WI38 (cell line): ENCODE measurements around the gene KRTAP4-5.
"Not testable (repeated sequence)": the region's sequence is repeated elsewhere in the genome, so short reads cannot be mapped to it uniquely, and the experiment has no call there.

ENCODE experiments used
- H3K4me3 ChIP-seq: 2 replicates; pipeline ENCODE4 v1.5.1; 2011; ENCODE audit warnings: low read depth, mild to moderate bottlenecking, control low read depth, low read length
- TF ChIP-seq, protein P1 (sequence below): IDR thresholded peaks from 2 replicates; pipeline ENCODE4 v1.5.1; 2012; ENCODE audit warnings: low read depth, mild to moderate bottlenecking, control low read depth, low read length

Gene KRTAP4-5

DNA sequence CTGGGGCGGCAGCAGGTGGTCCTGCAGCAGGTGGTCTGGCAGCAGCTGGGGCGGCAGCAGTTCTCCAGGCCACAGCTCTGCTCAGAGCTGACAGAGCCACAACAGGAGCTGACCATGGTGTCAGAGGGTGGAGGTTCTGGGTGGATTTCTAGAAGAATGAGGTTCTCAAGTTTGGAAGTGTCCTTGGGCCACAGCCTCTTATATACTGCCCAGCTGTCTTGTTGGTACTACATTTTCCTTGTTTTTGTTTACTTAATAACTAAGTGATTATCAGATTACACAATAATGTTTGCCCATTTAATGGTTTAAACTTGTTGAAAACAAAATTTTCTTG is at the start of gene KRTAP4-5:
TSS of gene KRTAP4-5 (minus strand) at position 174 of the 334 bp plus-strand sequence. CDS start at position 116, 58 bp downstream.
- TF ChIP-seq, protein P1, sequence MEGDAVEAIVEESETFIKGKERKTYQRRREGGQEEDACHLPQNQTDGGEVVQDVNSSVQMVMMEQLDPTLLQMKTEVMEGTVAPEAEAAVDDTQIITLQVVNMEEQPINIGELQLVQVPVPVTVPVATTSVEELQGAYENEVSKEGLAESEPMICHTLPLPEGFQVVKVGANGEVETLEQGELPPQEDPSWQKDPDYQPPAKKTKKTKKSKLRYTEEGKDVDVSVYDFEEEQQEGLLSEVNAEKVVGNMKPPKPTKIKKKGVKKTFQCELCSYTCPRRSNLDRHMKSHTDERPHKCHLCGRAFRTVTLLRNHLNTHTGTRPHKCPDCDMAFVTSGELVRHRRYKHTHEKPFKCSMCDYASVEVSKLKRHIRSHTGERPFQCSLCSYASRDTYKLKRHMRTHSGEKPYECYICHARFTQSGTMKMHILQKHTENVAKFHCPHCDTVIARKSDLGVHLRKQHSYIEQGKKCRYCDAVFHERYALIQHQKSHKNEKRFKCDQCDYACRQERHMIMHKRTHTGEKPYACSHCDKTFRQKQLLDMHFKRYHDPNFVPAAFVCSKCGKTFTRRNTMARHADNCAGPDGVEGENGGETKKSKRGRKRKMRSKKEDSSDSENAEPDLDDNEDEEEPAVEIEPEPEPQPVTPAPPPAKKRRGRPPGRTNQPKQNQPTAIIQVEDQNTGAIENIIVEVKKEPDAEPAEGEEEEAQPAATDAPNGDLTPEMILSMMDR, result no peak
- H3K4me3 ChIP-seq, result no peak within 1 kb of the TSS

DNA sequence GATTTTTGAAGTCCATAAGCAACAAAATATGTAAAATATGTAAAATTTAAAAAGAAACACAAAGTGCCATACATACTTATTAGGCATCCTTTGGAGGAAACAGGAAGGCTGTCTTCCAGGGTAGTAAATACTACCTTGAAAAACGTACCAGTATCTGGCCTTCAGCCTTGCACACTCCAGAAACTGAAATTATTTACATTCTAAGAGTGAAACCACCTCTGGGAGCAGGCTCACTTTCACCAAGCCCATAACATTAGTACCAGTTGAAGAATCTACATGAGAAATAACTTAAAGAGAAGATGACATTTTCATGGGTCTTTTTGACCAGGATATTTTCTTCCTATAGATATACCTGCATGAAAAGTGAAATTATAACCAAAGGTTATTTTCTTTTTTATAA is 46.4 kb upstream of the KRTAP4-5 start:
- H3K4me3 ChIP-seq, result no peak overlapping the region
- TF ChIP-seq, protein P1, result no peak

DNA sequence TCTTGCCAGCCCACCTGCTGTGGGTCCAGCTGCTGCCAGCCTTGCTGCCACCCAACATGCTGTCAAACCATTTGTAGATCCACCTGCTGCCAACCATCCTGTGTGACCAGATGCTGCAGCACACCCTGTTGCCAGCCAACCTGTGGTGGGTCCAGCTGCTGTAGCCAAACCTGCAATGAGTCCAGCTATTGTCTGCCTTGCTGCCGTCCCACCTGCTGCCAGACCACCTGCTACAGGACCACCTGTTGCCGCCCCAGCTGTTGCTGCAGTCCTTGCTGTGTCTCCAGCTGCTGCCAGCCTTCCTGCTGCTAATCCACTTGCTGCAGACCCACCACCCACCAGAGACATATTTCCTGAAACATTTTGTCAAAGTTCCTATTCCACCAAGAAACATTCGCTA is 40.7 kb upstream of the KRTAP4-5 start:
- H3K4me3 ChIP-seq, result no peak overlapping the region
- TF ChIP-seq, protein P1, result no peak

DNA sequence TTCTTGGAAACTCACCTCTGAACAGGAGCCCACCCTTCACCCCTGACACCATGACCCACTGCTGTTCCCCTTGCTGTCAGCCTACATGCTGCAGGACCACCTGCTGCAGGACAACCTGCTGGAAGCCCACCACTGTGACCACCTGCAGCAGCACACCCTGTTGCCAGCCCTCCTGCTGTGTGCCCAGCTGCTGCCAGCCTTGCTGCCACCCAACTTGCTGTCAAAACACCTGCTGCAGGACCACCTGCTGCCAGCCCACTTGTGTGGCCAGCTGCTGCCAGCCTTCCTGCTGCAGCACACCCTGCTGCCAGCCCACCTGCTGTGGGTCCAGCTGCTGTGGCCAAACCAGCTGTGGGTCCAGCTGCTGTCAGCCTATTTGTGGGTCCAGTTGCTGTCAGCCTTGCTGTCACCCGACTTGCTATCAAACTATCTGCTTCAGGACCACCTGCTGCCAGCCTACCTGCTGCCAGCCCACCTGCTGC is 40.3 kb upstream of the KRTAP4-5 start, which contains the start of gene KRTAP9-1:
TSS of gene KRTAP9-1 (plus strand) at position 51 of the 482 bp plus-strand sequence. CDS start at position 51, 0 bp downstream.
- not testable (repeated sequence) for H3K4me3 ChIP-seq

DNA sequence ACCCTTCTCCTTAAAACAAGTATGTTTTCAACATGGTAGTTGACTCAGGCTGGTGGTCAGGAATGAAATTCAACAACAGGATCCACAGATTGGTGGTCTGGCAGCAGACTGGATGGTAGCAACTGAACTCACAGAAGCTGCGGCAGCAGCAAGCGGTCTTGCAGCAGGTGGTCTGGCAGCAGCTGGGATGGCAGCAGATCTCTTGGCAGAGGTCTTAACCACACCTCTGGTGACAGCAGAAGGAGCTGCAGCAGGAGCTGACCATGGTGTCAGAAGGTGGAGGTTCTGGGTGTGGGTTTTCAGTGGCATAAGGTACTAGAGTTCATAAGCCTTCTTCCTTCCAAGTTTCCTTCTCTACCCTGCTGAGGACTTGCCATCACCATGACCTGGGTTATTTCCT is 37.2 kb upstream of the KRTAP4-5 start:
- no peak overlapping the region for H3K4me3 ChIP-seq
- TF ChIP-seq, protein P1, result no peak

DNA sequence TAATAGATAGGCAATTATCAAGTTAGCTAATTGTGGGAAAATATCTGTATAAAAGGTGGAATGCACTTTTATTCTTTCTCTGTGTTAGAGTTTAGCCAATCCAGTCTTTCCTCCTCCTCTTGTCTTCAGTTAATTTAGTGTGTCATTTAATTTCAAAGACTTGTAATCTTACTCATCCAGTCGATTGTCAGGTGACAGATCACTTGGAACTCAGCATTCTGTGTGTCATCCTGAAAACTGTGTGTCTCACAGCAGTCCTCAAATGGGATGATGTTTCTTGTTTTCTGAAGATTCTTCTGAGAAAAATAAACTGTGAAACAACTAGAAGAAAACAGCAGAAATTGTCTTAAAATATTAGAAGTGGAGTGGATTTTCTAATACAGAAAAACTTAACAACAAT is 35.4 kb upstream of the KRTAP4-5 start:
- no peak overlapping the region for H3K4me3 ChIP-seq
- TF ChIP-seq, protein P1, result no peak

DNA sequence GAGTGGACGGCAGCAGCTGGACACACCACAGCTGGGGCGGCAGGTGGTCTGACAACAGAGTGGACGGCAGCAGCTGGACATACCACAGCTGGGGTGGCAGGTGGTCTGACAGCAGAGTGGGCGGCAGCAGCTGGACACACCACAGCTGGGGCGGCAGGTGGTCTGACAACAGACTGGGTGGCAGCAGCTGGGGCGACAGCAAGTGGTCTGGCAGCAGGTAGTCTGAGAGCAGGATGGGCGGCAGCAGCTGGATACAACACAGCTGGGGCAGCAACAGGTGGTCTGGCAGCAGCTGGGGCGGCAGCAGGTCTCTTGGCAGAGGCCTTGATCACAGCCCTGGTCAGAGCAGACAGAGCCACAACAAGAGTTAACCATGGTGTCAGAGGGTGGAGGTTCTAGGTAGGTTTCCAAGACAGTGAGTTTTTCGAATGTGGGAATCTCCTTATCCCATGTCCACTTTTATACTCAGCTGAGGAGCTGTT is 34.9 kb upstream of the KRTAP4-5 start, which contains the start of gene KRTAP4-1:
TSS of gene KRTAP4-1 (minus strand) at position 432 of the 482 bp plus-strand sequence. CDS start at position 375, 57 bp downstream.
- no peak within 1 kb of the TSS for H3K4me3 ChIP-seq
- TF ChIP-seq, protein P1, result no peak
